Measurements from ENCODE around the gene NKG7. TPM values are rescaled to one million over a fixed set of nuclear protein-coding genes. Genes with fewer than 3 reads are reported as not detected.

The NKG7 gene
- total RNA-seq, 1 donor from 2014 or later, result 8.9 TPM

DNA sequence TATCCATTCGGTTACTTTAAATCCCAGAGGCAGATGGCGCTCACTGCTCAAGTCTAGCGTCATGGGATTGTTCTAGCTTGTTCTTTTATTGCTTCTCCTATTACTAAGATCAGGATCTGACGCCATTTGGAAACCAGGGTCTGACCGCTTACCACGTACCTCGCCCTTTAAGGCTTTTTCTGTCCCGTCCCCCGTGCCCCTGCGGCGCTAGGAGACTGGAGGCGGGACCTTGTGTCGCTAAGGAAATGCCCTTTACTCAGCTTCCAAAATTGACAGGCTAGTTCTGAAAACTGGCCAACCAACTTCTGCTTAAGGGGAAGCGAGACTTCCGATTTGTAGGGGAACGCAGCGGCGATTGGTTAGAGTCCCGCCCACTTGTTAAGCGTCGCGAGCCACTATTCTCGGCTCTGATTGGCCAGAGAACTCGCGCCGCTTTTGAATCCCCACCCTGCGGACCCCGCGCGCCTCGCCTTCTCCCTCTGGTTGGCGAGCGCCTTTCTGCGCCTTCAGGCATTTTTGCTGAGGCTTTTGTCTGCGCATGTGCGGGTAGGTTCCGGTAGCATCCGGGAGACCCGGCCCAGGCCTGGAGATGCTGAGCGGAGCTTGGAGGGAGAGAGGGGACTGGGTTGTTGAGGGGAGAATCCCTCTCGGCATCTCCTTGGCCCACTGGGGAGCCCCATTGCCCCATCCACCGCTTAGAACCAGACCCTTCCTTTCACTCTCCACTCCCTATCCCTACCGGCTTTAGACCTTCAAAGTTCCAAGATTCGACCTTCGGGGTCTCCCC is 21.8 kb upstream of the NKG7 start:
- intact Hi-C loops (cut with DNase I), result no loop called here
- ATAC-seq (peak; percentile 98), DNase-seq (ENCODE audit: low spot score) (peak; percentile 93)

GRCh38 chr19:51392701-51393100 is 20.2 kb upstream of the NKG7 start:
- DNase-seq (ENCODE audit: low spot score) (no peak), ATAC-seq (no peak)
- intact Hi-C loops (cut with DNase I), result no loop called here

GRCh38 chr19:51391073-51391611 is 18.7 kb upstream of the NKG7 start:
- no peak for ATAC-seq
- intact Hi-C loops (cut with DNase I), result no loop called here
- DNase-seq (ENCODE audit: low spot score), result no peak

GRCh38 chr19:51389143-51389542 is 16.7 kb upstream of the NKG7 start:
- ATAC-seq (no peak), DNase-seq (ENCODE audit: low spot score) (no peak)
- intact Hi-C loops (cut with DNase I), result no loop called here

DNA sequence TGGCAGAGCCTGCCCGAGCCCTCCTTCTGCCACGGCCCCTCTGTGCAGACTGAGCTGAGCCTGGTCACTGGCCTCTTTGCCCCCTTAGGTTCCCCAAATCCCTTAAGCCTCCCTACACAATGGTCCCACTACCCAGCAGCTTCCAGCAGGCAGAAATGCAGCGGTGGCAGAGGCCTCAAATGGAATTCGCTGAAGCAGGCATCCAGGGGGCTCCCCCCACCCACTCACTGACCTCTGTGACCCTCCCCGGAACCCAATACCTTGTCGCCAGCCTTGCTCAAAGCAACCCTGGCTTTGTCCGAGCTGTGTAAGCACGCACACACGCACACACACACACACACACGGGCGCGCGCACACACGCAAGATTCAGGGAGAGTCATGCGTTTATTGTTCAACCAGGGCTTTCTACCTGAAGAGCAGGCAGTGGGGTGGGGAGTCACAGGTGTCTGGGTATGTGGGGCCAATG is 15.5 kb upstream of the NKG7 start, which contains the start of gene LIM2:
TSS of gene LIM2 (minus strand) at position 51 of the 466 bp plus-strand sequence. CDS start 531 bp downstream, outside the sequence.
- ATAC-seq (no peak), DNase-seq (ENCODE audit: low spot score) (no peak)
- intact Hi-C loops (cut with DNase I), result no loop called here

DNA sequence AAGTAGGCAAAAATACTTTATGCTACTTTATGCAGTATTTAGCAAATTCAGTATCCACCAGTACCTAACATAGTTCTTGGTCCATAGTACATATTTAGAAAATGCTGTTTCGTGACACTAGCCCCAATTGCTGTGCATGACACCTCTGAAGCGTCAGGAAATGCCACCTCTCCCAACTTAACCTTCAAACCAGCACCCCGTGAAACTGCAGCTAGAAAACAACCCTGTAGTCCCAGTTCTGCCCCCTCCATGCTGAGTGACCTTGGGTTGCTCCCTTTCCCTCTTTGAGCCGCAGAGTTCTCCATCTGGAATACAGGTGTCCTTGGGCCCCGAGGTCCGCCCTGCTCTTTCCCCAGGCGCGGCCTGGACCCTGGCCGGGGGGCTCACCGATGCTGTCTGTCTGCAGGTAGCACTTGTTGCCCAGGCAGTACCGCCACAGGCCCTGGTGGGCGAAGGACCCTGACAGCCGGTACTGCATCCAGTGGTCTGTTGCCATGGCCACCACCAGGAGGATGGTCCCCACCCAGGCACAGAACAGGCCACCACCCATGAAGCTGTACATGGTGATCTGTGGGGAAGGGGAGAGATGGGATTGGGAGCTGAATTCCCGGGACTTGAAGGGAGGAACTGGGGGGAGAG is 14.5 kb upstream of the NKG7 start:
- ATAC-seq (no peak), DNase-seq (ENCODE audit: low spot score) (no peak)
- intact Hi-C loops (cut with DNase I), result no loop called here

DNA sequence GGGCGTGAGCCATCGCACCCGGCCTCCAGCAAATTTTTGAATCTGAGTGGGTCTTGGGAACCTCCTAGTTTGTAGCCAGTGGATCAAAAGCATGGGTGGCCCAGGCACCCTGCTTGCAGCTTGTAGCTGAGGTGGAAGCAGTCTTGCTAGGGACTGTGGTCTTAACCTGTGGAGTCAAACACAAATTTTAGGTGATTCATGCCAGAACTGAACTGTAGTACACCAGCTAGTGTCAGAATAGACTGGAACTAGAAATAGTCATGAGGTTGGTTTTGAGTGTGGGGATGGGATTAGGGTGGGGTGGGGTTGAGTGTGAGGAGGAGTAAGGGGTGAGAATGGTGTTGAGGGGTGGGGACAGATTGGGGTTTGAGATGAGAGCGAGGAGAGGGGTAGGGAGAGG is 9.6 kb upstream of the NKG7 start:
- intact Hi-C loops (cut with DNase I), result no loop called here
- no peak for DNase-seq (ENCODE audit: low spot score)
- no peak for ATAC-seq

DNA sequence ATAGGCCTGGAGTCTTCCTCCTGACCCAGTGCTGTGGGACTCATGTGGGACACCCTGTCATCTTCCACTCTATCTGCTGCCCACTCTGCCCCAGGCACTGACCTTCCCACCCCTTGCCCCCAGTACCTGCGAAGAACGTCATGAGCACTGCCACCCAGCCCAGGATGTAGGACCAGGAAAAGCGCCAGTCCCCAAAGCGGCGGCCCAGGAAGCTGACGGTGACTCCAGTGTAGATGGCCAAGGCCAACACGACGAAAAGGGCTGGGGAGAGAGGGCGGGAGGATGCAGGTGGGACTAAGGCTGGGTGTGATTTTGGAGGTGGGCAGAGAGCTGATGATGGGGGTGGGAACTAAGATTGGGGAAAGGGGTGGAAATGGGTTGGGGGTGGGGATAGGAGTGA is 7.9 kb upstream of the NKG7 start:
- ATAC-seq (no peak), DNase-seq (ENCODE audit: low spot score) (no peak)
- intact Hi-C loops (cut with DNase I), result no loop called here

- intact Hi-C loops (cut with DNase I), result no loop called here
- no peak for DNase-seq (ENCODE audit: low spot score)
- ATAC-seq, result no peak
Observed at GRCh38 chr19:51377422-51377821, 5.0 kb upstream of the NKG7 start.

GRCh38 chr19:51375504-51376221 is 3.2 kb upstream of the NKG7 start:
- intact Hi-C loops (cut with DNase I), result no loop called here
- DNase-seq (ENCODE audit: low spot score) (no peak), ATAC-seq (no peak)

DNA sequence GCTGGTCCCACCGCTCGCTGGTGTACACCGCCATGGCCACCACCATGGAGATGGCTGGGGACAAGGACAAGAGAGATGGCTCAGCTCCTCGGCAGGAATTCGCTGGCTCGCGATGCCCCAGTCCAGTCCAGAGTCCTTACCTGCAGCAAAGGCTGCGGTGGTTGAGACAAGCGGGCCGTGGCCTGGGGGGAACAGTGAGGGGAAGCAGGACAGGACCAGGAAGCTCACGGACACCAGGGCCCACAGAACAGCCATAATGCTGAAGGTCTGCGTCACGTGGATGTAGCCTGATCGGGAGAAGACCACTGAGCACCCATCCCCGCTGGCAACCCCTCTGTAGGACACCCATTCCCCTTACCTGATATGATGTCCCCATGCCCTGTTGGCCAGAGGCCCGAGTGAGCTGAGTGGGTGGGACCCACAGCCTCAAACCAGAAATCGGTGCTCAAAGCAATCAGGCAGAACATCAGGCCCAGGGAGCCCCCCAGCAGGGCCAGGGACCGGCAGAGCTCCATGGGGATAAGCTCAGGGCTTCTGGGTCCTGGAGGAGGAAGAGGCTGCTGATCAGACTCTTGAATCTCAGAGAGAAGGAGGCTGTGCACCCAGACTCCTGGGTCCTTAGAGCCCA is 319 bp downstream of the NKG7 start:
- no peak for ATAC-seq
- intact Hi-C loops (cut with DNase I), result no loop called here
- DNase-seq (ENCODE audit: low spot score), result no peak

DNA sequence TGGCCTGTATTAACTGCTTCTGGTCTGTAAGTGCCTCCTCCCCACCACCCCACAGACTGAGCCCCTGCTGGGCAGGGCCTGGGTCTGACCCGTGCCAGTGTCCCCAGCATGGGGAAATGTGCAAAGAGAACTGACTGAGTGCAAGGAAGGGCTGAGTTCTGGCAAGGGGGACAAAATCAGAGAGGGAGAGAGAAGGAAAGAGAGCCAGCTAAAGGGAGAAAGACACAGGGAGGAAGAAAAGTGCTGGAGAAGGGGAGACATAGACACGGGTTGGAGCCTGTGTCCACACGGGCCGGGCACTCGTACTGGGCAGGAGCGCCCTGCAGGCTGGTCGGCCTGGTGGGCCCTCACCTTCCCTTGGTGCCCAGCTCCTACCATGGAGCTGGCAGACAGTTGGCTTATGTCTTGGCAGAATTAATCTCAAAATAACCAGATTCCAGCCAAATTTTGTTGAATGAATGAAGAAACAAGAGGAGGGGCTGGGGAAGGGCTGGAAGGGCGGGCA is 1.2 kb downstream of the NKG7 start:
- ATAC-seq (no peak), DNase-seq (ENCODE audit: low spot score) (no peak)
- intact Hi-C loops (cut with DNase I), result no loop called here

DNA sequence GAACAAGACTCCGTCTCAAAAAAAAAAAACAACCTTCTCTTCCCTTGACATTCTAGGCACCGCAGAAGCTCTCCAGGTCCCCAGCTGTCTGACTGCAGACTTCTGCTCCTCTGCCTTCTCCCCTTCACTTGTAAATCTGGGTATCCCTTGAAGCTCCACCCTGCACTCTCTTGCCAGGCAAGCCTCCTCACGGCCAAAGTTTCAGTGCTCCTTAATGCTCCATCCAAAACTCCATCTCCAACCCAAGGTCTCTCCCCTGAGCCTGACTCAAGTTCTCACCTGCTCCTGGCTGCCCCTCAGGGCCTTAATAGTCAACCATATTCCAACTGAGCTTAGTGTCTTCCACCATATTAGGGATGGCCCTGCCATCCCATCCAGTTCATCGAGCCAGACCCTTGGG is 2.2 kb downstream of the NKG7 start:
- intact Hi-C loops (cut with DNase I), result no loop called here
- no peak for DNase-seq (ENCODE audit: low spot score)
- ATAC-seq, result no peak

DNA sequence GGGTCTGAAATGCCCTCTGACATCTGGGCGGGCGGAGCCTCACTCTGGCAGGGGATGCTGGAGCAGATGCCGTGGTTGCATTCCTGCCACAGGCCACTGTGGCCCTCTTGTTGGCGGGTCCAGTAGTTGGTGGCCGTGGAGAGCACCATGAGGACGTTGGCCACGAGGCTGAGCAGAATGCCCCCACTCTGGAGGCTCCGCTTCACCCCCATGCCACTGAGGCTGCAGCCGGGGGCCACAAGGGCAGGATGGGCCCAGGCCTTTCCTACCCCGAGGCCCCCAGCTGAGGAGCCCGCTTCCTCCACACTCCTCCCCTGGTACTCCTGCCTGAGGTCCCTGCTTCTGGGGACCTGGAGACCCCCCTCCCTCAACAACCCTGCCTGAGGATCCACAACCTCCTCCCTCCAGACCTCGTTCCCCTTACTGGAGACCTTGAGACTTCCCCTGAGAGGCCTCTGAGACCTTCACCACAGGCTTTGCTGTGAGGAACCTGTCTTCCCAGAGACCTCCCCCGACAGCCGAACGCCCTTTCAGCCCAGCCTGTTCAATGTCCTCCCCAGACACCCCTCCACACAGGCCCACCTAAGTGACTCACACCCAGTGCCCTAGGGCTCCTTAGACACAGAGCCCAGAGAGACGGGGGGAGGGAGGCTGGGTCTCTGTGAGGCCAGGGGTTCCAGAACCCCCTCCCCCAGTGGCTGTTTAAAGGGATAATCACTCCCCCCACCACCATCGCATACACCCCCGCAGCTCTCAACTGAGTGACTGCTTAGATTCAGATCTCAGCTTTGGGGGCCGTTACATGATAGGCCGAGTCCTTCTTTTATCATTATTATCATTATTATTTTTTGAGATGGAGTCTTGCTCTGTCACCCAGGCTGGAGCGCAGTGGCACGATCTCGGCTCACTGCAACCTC is 3.8 kb downstream of the NKG7 start, which contains the start of gene CLDND2:
TSS of gene CLDND2 (minus strand) at position 638 of the 917 bp plus-strand sequence. CDS start at position 212, 426 bp downstream.
- ATAC-seq, result no peak
- DNase-seq (ENCODE audit: low spot score), result no peak
- intact Hi-C loops (cut with DNase I), result no loop called here

GRCh38 chr19:51367565-51368365 is 4.7 kb downstream of the NKG7 start:
- peak; percentile 100 for DNase-seq (ENCODE audit: low spot score)
- peak; percentile 95 for ATAC-seq
- intact Hi-C loops (cut with DNase I), result no loop called here

- ATAC-seq (no peak), DNase-seq (ENCODE audit: low spot score) (peak; percentile 78)
- intact Hi-C loops (cut with DNase I), result no loop called here
Observed at GRCh38 chr19:51367255-51367564, 5.2 kb downstream of the NKG7 start.
